PFSK-1 (cell line): ENCODE data around the gene SLCO2A1.

Experiments used
- POLR2AphosphoS5 ChIP-seq: IDR thresholded peaks from 2 replicates; pipeline ENCODE4 v1.6.1; 2012; ENCODE audit warnings: low read depth, mild to moderate bottlenecking, control low read depth, low read length, moderate library complexity
- SIN3A ChIP-seq: IDR thresholded peaks from 2 replicates; pipeline ENCODE4 v1.6.1; 2012; ENCODE audit warnings: mild to moderate bottlenecking, low read length, moderate library complexity, borderline replicate concordance; ENCODE audit not compliant: insufficient read depth
- TF ChIP-seq, protein P1 (sequence below), 2 experiments: IDR thresholded peaks; 2 replicates each; pipeline versions ENCODE4 v1.6.1 to v1.8.0; 2011 to 2012; ENCODE audit warnings: low read depth in 2 of 2, low read length in 2 of 2, control low read depth in 1 of 2, inconsistent platforms in 1 of 2, mild to moderate bottlenecking in 1 of 2, moderate library complexity in 1 of 2; ENCODE audit not compliant: insufficient read depth in 1 of 2

DNA sequence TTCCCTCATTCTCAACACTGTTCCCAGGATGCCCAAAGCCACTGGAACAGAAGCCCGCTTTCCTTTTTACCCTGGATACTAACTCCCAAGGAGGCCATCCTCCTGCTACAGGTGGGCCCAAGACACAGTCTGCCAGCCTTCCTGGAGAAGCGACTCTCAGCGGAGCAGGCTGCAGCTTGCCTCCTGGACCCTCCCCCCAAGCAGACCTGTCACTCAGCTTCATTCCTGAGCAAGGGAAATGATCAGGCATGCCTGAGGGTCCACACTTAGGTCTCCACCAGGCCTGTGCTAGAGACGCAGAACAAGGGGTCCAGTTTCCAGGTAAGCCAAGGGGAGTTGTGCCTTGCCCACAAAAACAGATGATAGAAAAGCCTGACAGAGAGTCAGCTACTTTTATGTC, 62.8 kb downstream of the SLCO2A1 start:
- TF ChIP-seq POLR2AphosphoS5, result no peak
- no peak for TF ChIP-seq SIN3A
- TF ChIP-seq, protein P1, sequence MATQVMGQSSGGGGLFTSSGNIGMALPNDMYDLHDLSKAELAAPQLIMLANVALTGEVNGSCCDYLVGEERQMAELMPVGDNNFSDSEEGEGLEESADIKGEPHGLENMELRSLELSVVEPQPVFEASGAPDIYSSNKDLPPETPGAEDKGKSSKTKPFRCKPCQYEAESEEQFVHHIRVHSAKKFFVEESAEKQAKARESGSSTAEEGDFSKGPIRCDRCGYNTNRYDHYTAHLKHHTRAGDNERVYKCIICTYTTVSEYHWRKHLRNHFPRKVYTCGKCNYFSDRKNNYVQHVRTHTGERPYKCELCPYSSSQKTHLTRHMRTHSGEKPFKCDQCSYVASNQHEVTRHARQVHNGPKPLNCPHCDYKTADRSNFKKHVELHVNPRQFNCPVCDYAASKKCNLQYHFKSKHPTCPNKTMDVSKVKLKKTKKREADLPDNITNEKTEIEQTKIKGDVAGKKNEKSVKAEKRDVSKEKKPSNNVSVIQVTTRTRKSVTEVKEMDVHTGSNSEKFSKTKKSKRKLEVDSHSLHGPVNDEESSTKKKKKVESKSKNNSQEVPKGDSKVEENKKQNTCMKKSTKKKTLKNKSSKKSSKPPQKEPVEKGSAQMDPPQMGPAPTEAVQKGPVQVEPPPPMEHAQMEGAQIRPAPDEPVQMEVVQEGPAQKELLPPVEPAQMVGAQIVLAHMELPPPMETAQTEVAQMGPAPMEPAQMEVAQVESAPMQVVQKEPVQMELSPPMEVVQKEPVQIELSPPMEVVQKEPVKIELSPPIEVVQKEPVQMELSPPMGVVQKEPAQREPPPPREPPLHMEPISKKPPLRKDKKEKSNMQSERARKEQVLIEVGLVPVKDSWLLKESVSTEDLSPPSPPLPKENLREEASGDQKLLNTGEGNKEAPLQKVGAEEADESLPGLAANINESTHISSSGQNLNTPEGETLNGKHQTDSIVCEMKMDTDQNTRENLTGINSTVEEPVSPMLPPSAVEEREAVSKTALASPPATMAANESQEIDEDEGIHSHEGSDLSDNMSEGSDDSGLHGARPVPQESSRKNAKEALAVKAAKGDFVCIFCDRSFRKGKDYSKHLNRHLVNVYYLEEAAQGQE (IDR thresholded peaks at IDR 0.05; ENCODE audit: insufficient read depth in 1 of 2, low read depth in 2 of 2, low read length in 2 of 2), result no peak
